Trophoblast cell (in vitro differentiated cells and primary cell): ENCODE measurements around the gene NT5DC1.
A peak's percentile ranks its signal among the peaks of the same experiment; 100 is the strongest.

Experiments
- DNase-seq, 2 donors: peaks; one replicate each; pipeline ENCODE4 v3.0.0-alpha.2; 2016
- H2AFZ ChIP-seq: 2 replicates; pipeline ENCODE4 v1.6.1; 2013; ENCODE audit warnings: low read length, moderate library complexity, mild to moderate bottlenecking; ENCODE audit not compliant: insufficient read depth, poor library complexity
- H2AK5ac ChIP-seq: 2 replicates; pipeline ENCODE4 v1.6.1; 2013; ENCODE audit warnings: mild to moderate bottlenecking, low read length
- H2BK120ac ChIP-seq: 2 replicates; pipeline ENCODE4 v1.6.1; 2013; ENCODE audit warnings: low read length, mild to moderate bottlenecking, moderate library complexity; ENCODE audit not compliant: insufficient read depth, poor library complexity
- H2BK12ac ChIP-seq: 2 replicates; pipeline ENCODE4 v1.6.1; 2013; ENCODE audit warnings: mild to moderate bottlenecking, low read length, moderate library complexity
- H2BK5ac ChIP-seq: 2 replicates; pipeline ENCODE4 v1.6.1; 2013; ENCODE audit warnings: low read length, low read depth, moderate library complexity, mild to moderate bottlenecking; ENCODE audit not compliant: poor library complexity
- H3K14ac ChIP-seq: 2 replicates; pipeline ENCODE4 v1.6.1; 2013; ENCODE audit warnings: mild to moderate bottlenecking, low read length
- H3K18ac ChIP-seq: 2 replicates; pipeline ENCODE4 v1.6.1; 2013; ENCODE audit warnings: mild to moderate bottlenecking, low read length
- H3K23ac ChIP-seq: 2 replicates; pipeline ENCODE4 v1.6.1; 2013; ENCODE audit warnings: low read length
- H3K27ac ChIP-seq: 2 replicates; pipeline ENCODE4 v1.5.1; 2013; ENCODE audit warnings: low read depth, mild to moderate bottlenecking, inconsistent platforms, low read length, moderate library complexity
- H3K27me3 ChIP-seq: 2 replicates; pipeline ENCODE4 v1.6.1; 2013; ENCODE audit warnings: inconsistent platforms, mild to moderate bottlenecking, low read length, moderate library complexity; ENCODE audit not compliant: insufficient read depth
- H3K36me3 ChIP-seq, 2 experiments: 1 replicate in 1 of 2; 2 replicates in 1 of 2; pipeline ENCODE4 v1.6.1; 2013; ENCODE audit warnings: low read length in 2 of 2, mild to moderate bottlenecking in 2 of 2, moderate library complexity in 1 of 2; ENCODE audit not compliant: insufficient read depth in 2 of 2, control insufficient read depth in 1 of 2
- H3K4ac ChIP-seq: 2 replicates; pipeline ENCODE4 v1.6.1; 2013; ENCODE audit warnings: low read depth, mild to moderate bottlenecking, low read length, moderate library complexity
- H3K4me1 ChIP-seq, 2 experiments: 1 replicate in 1 of 2; 2 replicates in 1 of 2; pipeline ENCODE4 v1.6.1; 2013; ENCODE audit warnings: low read length in 2 of 2, mild to moderate bottlenecking in 2 of 2, moderate library complexity in 1 of 2; ENCODE audit not compliant: insufficient read depth in 2 of 2, control insufficient read depth in 1 of 2
- H3K4me2 ChIP-seq: 2 replicates; pipeline ENCODE4 v1.6.1; 2013; ENCODE audit warnings: inconsistent platforms, mild to moderate bottlenecking, low read length, moderate library complexity
- H3K4me3 ChIP-seq: 2 replicates; pipeline ENCODE4 v1.5.1; 2013; ENCODE audit warnings: mild to moderate bottlenecking, low read depth, low read length, inconsistent platforms
- H3K79me1 ChIP-seq: one replicate; pipeline ENCODE4 v1.6.1; 2013; ENCODE audit warnings: low read length
- H3K79me2 ChIP-seq: 2 replicates; pipeline ENCODE4 v1.6.1; 2013; ENCODE audit warnings: low read length, mild to moderate bottlenecking; ENCODE audit not compliant: control insufficient read depth, insufficient read depth, poor library complexity
- H3K9ac ChIP-seq: 2 replicates; pipeline ENCODE4 v1.6.1; 2013; ENCODE audit warnings: mild to moderate bottlenecking, low read length
- H3K9me3 ChIP-seq: 2 replicates; pipeline ENCODE4 v1.6.1; 2013; ENCODE audit warnings: low read depth, mild to moderate bottlenecking, control low read depth, inconsistent platforms, low read length; ENCODE audit not compliant: insufficient read depth
- H4K12ac ChIP-seq: 2 replicates; pipeline ENCODE4 v1.6.1; 2013; ENCODE audit warnings: low read depth, mild to moderate bottlenecking, low read length, moderate library complexity
- H4K8ac ChIP-seq: 2 replicates; pipeline ENCODE4 v1.6.1; 2013; ENCODE audit warnings: low read depth, mild to moderate bottlenecking, low read length, moderate library complexity
- H4K91ac ChIP-seq: one replicate; pipeline ENCODE4 v1.6.1; 2013; ENCODE audit warnings: low read depth, mild to moderate bottlenecking, low read length, moderate library complexity
- WGBS: extraction: QIAGEN DNeasy Blood & Tissue Kit; methylation state at CpG from one replicate; pipeline ENCODE4 v1.1.7; 2013; ENCODE audit warnings: missing lambda C conversion rate; ENCODE audit not compliant: insufficient read length, insufficient coverage; ENCODE audit errors: extremely low coverage; 5-methylcytosine and 5-hydroxymethylcytosine counted together

Gene NT5DC1

GRCh38 chr6:116254297-116255056 is 153.8 kb downstream of the NT5DC1 start:
- Histone ChIP-seq H3K18ac (no peak overlapping the region), H2BK5ac (no peak overlapping the region), H3K4me1 (peaks cover 14 to 23% of the 10 kb centered on the region in 2 experiments), H3K79me2 (peaks cover 15% of the 10 kb centered on the region), H2AK5ac (no peak overlapping the region), H2BK12ac (no peak overlapping the region), H4K12ac (no peak overlapping the region), H3K14ac (no peak overlapping the region), H3K9ac (no peak overlapping the region), H3K79me1 (peaks cover 11% of the 10 kb centered on the region), H3K4me3 (no peak overlapping the region), H2AFZ (no peak overlapping the region), H4K8ac (no peak overlapping the region), H4K91ac (no peak overlapping the region), H3K27ac (peak overlapping the region; percentile 92), H3K36me3 (peaks cover 0 to 4% of the 10 kb centered on the region in 2 experiments), H3K4ac (no peak overlapping the region), H3K27me3 (no peaks in the 10 kb centered on the region), H2BK120ac (no peak overlapping the region), H3K9me3 (peaks cover 5% of the 10 kb centered on the region), H3K4me2 (peak overlapping the region; percentile 62), H3K23ac (no peak overlapping the region)
- DNase-seq = no peak
- no CpG with 5 or more reads among the region's 4 CpGs for WGBS

- Histone ChIP-seq H2BK12ac (no peak overlapping the region), H3K27me3 (no peaks in the 10 kb centered on the region)
- no CpG with 5 or more reads among the region's 5 CpGs for WGBS
Observed at GRCh38 chr6:116255246-116255800, 154.7 kb downstream of the NT5DC1 start.

GRCh38 chr6:116256694-116257093 is 156.0 kb downstream of the NT5DC1 start:
- H2BK12ac ChIP-seq = no peak overlapping the region
- no peak overlapping the region for H3K4me2 ChIP-seq
- DNase-seq = no peak
- H2AK5ac ChIP-seq = no peak overlapping the region
- H3K4ac ChIP-seq = no peak overlapping the region
- peaks cover 9% of the 10 kb centered on the region for H3K79me1 ChIP-seq
- peaks cover 5% of the 10 kb centered on the region for H3K9me3 ChIP-seq
- H3K36me3 ChIP-seq = peaks cover 0 to 4% of the 10 kb centered on the region in 2 experiments
- H3K23ac ChIP-seq = no peak overlapping the region
- no peaks in the 10 kb centered on the region for H3K27me3 ChIP-seq
- WGBS = no CpG with 5 or more reads among the region's 1 CpG
- H3K27ac ChIP-seq = no peak overlapping the region
- H3K18ac ChIP-seq = no peak overlapping the region
- peaks cover 9% of the 10 kb centered on the region for H3K79me2 ChIP-seq
- no peak overlapping the region for H2AFZ ChIP-seq
- peaks cover 9 to 14% of the 10 kb centered on the region in 2 experiments for H3K4me1 ChIP-seq
- H4K8ac ChIP-seq = no peak overlapping the region
- no peak overlapping the region for H2BK120ac ChIP-seq
- no peak overlapping the region for H3K9ac ChIP-seq
- no peak overlapping the region for H3K4me3 ChIP-seq
- no peak overlapping the region for H4K91ac ChIP-seq
- no peak overlapping the region for H4K12ac ChIP-seq
- H2BK5ac ChIP-seq = no peak overlapping the region
- no peak overlapping the region for H3K14ac ChIP-seq

More at GRCh38 chr6:116255246-116255800, 154.7 kb downstream of the NT5DC1 start:
- H3K23ac ChIP-seq = no peak overlapping the region
- H3K9ac ChIP-seq = no peak overlapping the region
- H3K4me3 ChIP-seq = no peak overlapping the region
- no peak overlapping the region for H2AFZ ChIP-seq
- peak; percentile 16 to 68 for DNase-seq
- H3K27ac ChIP-seq = no peak overlapping the region
- H2BK5ac ChIP-seq = no peak overlapping the region
- peaks cover 15% of the 10 kb centered on the region for H3K79me2 ChIP-seq
- no peak overlapping the region for H3K4ac ChIP-seq
- H2AK5ac ChIP-seq = no peak overlapping the region
- no peak overlapping the region for H4K12ac ChIP-seq
- no peak overlapping the region for H2BK120ac ChIP-seq
- H3K36me3 ChIP-seq = peaks cover 0 to 4% of the 10 kb centered on the region in 2 experiments
- peaks cover 14 to 23% of the 10 kb centered on the region in 2 experiments for H3K4me1 ChIP-seq
- H3K18ac ChIP-seq = no peak overlapping the region
- H3K79me1 ChIP-seq = peaks cover 11% of the 10 kb centered on the region
- H4K91ac ChIP-seq = no peak overlapping the region
- H3K4me2 ChIP-seq = no peak overlapping the region
- no peak overlapping the region for H3K14ac ChIP-seq
- H3K9me3 ChIP-seq = peaks cover 5% of the 10 kb centered on the region
- H4K8ac ChIP-seq = no peak overlapping the region

- Histone ChIP-seq H2BK120ac (no peak overlapping the region), H3K18ac (no peak overlapping the region), H3K9ac (no peak overlapping the region), H2BK12ac (no peak overlapping the region), H3K79me2 (peaks cover 2% of the 10 kb centered on the region), H3K23ac (no peak overlapping the region), H4K12ac (no peak overlapping the region), H3K27ac (no peak overlapping the region), H2BK5ac (no peak overlapping the region), H3K4ac (no peak overlapping the region), H2AFZ (no peak overlapping the region), H3K14ac (no peak overlapping the region), H4K8ac (no peak overlapping the region), H3K27me3 (no peaks in the 10 kb centered on the region), H3K4me2 (no peak overlapping the region), H2AK5ac (no peak overlapping the region), H3K36me3 (peaks cover 0 to 4% of the 10 kb centered on the region in 2 experiments), H3K9me3 (peaks cover 5% of the 10 kb centered on the region), H3K79me1 (peaks cover 3% of the 10 kb centered on the region), H3K4me1 (no peaks in the 10 kb centered on the region), H3K4me3 (no peak overlapping the region), H4K91ac (no peak overlapping the region)
- no peak for DNase-seq
- no CpG with 5 or more reads among the region's 18 CpGs for WGBS
Observed at GRCh38 chr6:116258520-116258919, 157.9 kb downstream of the NT5DC1 start.
